Breast epithelium (tissue), 4 donors: Measurements from ENCODE around the gene MX2. TPM values are rescaled to one million over a fixed set of nuclear protein-coding genes. Genes with fewer than 3 reads are reported as not detected.

Experiments used
- DNase-seq, 2 donors: peaks; one replicate each; pipeline ENCODE4 v3.0.0-alpha.2; 2019; ENCODE audit warnings: low spot score in 2 of 2
- H3K27ac ChIP-seq, 2 donors: fragments of 200-600 bp; sonication (generic) in 1 of 2; one replicate each; pipeline ENCODE4 v1.5.1; 2016 to 2019; ENCODE audit warnings: mild to moderate bottlenecking in 1 of 2
- H3K27me3 ChIP-seq, 2 donors: fragments of 200-600 bp; sonication (generic) in 1 of 2; one replicate each; pipeline versions ENCODE4 v1.5.1 to v1.6.0; 2017 to 2019; ENCODE audit warnings: control low read depth in 1 of 2, mild to moderate bottlenecking in 1 of 2
- H3K36me3 ChIP-seq: fragments of 200-600 bp; one replicate; pipeline ENCODE4 v1.5.1; 2019
- H3K4me1 ChIP-seq, 2 donors: fragments of 200-600 bp; sonication (generic); one replicate each; pipeline ENCODE4 v1.5.1; 2016 to 2019; ENCODE audit warnings: control low read depth in 1 of 2
- H3K4me3 ChIP-seq, 3 donors: fragments of 200-600 bp; sonication (generic); 1 replicate in 2 of 3; 2 replicates in 1 of 3; pipeline ENCODE4 v1.5.1; 2016 to 2019; ENCODE audit warnings: mild to moderate bottlenecking in 3 of 3, moderate library complexity in 2 of 3
- H3K9me3 ChIP-seq, 2 donors: fragments of 200-600 bp; sonication (generic) in 1 of 2; one replicate each; pipeline ENCODE4 v1.5.1; 2016 to 2019; ENCODE audit warnings: control low read depth in 1 of 2
- POLR2A ChIP-seq: fragments of 450-650 bp; IDR thresholded peaks from one replicate; pipeline ENCODE4 v1.6.1; 2016; ENCODE audit warnings: antibody characterized with exemption, mild to moderate bottlenecking, moderate library complexity
- POLR2AphosphoS5 ChIP-seq, 3 donors: sonication (generic); formaldehyde crosslinking; IDR thresholded peaks; one replicate each; pipeline ENCODE4 v1.6.1; 2017; ENCODE audit warnings: antibody characterized with exemption in 3 of 3
- intact Hi-C: fragments of 100-400 bp; cut with DNase I; formaldehyde crosslinking; loops from one replicate; pipeline ENCODE4 v1.15.1; 2023; ENCODE audit warnings: low total_unique reads
- total RNA-seq, 3 donors: library from RNA; depleted of rRNA; stranded (reverse); fragments of >200 nt; gene quantifications; one replicate each; pipeline ENCODE4 v1.1.0, GENCODE V29; 2016
- TF ChIP-seq, protein P1 (sequence below), 3 donors: fragments of 450-650 bp; IDR thresholded peaks; one replicate each; pipeline ENCODE4 v1.5.1; 2016 to 2017; ENCODE audit warnings: antibody characterized with exemption in 3 of 3, mild to moderate bottlenecking in 3 of 3, moderate library complexity in 3 of 3

The MX2 gene
- total RNA-seq, 3 donors from 2014 or later: 8.9 to 31.5 (median 29.4) TPM

DNA sequence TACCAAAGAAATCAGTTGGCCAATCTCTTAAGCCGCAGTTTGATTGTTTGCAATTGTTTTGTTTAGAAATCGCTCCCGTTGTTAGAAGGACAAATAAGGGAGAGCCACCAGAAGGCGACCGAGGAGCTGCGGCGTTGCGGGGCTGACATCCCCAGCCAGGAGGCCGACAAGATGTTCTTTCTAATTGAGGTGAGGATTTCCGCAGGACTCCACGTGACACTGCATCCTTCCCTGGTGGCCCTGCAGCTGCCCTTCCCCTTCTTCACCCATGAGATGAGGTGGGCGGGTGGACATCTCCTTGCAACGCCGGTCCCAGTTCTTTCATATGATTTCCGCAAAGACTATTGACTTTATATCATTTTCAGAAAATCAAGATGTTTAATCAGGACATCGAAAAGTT is 37.0 kb downstream of the MX2 start:
- Histone ChIP-seq H3K4me1 (no peaks in the 10 kb centered on the region), H3K27ac (no peak overlapping the region), H3K27me3 (no peaks in the 10 kb centered on the region), H3K9me3 (no peaks in the 10 kb centered on the region), H3K36me3 (no peaks in the 10 kb centered on the region), H3K4me3 (no peak overlapping the region)
- TF ChIP-seq POLR2AphosphoS5 (IDR thresholded peaks at IDR 0.05) (no peak), POLR2A (no peak)
- TF ChIP-seq, protein P1, sequence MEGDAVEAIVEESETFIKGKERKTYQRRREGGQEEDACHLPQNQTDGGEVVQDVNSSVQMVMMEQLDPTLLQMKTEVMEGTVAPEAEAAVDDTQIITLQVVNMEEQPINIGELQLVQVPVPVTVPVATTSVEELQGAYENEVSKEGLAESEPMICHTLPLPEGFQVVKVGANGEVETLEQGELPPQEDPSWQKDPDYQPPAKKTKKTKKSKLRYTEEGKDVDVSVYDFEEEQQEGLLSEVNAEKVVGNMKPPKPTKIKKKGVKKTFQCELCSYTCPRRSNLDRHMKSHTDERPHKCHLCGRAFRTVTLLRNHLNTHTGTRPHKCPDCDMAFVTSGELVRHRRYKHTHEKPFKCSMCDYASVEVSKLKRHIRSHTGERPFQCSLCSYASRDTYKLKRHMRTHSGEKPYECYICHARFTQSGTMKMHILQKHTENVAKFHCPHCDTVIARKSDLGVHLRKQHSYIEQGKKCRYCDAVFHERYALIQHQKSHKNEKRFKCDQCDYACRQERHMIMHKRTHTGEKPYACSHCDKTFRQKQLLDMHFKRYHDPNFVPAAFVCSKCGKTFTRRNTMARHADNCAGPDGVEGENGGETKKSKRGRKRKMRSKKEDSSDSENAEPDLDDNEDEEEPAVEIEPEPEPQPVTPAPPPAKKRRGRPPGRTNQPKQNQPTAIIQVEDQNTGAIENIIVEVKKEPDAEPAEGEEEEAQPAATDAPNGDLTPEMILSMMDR (IDR thresholded peaks at IDR 0.05): no peak
- DNase-seq: no peak
- intact Hi-C loops: no loop called here

DNA sequence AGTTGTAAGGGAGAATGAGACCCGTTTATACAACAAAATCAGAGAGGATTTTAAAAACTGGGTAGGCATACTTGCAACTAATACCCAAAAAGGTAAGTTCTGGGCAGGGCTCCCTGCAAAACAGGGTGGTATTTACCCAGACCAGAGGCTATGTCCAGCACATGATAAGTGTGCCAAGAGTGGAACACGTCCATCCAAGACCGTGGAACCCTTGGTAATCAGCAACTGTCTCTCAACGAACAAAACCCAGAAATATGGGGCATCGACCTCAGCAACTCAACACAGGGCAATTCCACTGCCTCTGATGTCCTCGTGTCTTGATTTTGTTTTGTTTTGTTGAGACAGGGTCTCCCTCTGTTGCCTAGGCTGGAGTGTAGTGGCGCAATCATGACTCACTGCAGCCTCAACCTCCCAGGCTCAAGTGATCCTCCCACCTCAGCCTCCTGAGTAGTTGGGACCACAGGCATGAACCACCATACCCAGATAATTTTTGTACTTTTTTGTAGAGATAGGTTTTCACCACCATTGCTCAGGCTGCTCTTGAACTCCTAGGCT is 37.5 kb downstream of the MX2 start:
- Histone ChIP-seq H3K4me1 (no peaks in the 10 kb centered on the region), H3K27me3 (no peaks in the 10 kb centered on the region), H3K27ac (no peak overlapping the region), H3K9me3 (no peaks in the 10 kb centered on the region), H3K4me3 (no peak overlapping the region), H3K36me3 (no peaks in the 10 kb centered on the region)
- TF ChIP-seq, protein P1 (IDR thresholded peaks at IDR 0.05): no peak
- no peak for TF ChIP-seq POLR2AphosphoS5 (IDR thresholded peaks at IDR 0.05)
- intact Hi-C loops: no loop called here
- DNase-seq: no peak

DNA sequence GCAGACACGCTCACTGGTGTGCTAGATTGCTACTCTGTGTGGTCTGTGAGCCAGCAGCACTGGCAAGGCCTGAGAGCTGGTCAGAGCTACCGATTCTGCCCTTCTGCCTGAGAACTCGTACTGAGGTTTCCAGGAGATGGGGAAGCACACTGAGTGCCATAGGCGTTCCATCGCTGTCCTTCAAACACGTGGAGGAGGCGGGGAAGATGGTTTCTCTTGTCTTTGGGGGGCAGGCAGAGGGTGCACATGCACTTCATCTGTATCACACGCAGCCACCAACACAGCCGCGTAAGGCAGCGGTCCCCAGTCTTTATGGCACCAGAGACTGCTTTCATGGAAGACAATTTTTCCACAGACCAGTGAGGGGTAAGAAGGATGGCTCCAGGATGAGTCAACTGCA is 40.4 kb downstream of the MX2 start:
- H3K27ac ChIP-seq: no peak overlapping the region
- no peak for DNase-seq
- intact Hi-C loops: no loop called here
- no peaks in the 10 kb centered on the region for H3K36me3 ChIP-seq
- no peaks in the 10 kb centered on the region for H3K27me3 ChIP-seq
- TF ChIP-seq, protein P1 (IDR thresholded peaks at IDR 0.05): no peak
- no peak for TF ChIP-seq POLR2AphosphoS5 (IDR thresholded peaks at IDR 0.05)
- H3K4me3 ChIP-seq: no peak overlapping the region
- no peaks in the 10 kb centered on the region for H3K4me1 ChIP-seq
- H3K9me3 ChIP-seq: no peaks in the 10 kb centered on the region

DNA sequence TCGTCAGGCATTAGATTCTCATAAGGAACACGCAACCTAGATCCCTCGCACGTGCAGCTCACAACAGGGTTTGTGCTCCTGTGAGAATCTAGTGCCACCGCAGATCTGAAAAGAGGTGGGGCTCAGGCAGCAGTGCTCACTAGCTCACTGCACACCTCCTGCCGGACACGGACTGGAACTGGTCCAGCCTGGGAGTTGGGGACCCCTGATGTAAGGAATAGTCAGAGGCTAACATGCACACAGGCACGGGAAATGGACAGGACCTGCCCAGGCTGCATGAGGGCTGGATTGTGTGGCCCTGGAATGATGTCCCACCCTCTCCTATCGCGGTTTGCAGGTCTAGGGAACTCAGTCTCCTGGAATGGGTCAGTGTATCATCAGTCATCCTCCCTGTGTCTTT is 41.0 kb downstream of the MX2 start:
- TF ChIP-seq, protein P1 (IDR thresholded peaks at IDR 0.05): no peak
- no peak for TF ChIP-seq POLR2A
- TF ChIP-seq POLR2AphosphoS5 (IDR thresholded peaks at IDR 0.05): no peak
- Histone ChIP-seq H3K27ac (no peak overlapping the region), H3K4me3 (no peak overlapping the region), H3K36me3 (no peaks in the 10 kb centered on the region), H3K27me3 (no peaks in the 10 kb centered on the region), H3K4me1 (no peaks in the 10 kb centered on the region), H3K9me3 (no peaks in the 10 kb centered on the region)
- no peak for DNase-seq
- intact Hi-C loops: no loop called here

DNA sequence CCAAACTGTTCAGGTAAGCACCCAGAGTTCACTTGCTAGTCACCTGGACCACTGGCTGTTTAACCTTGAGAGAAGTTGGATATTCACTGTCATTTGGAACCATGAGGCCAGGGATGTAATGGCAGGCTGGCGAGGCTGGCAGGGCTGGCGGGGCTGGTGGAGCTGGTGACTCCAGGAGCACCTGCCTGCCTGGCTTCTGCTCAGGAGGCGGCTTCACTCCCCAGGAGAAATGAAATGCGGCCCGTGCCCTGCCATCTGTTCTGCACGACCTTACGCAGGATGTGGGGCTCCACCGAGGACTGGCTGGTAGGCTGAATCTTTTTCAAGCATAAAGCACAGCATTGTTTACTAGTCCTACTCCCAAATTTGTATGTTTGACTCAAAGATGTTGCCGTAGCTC is 41.5 kb downstream of the MX2 start:
- no peak for DNase-seq

More for the DNA sequence above, 41.5 kb downstream of the MX2 start:
- Histone ChIP-seq H3K4me1 (no peaks in the 10 kb centered on the region), H3K27ac (no peak overlapping the region), H3K27me3 (no peaks in the 10 kb centered on the region), H3K4me3 (no peak overlapping the region), H3K36me3 (no peaks in the 10 kb centered on the region), H3K9me3 (no peaks in the 10 kb centered on the region)
- no peak for TF ChIP-seq POLR2A
- TF ChIP-seq, protein P1 (IDR thresholded peaks at IDR 0.05): no peak
- no peak for TF ChIP-seq POLR2AphosphoS5 (IDR thresholded peaks at IDR 0.05)
- intact Hi-C loops: no loop called here
